GM19239 (cell line): ENCODE data around the gene GNL2.
A peak's percentile ranks its signal among the peaks of the same experiment; 100 is the strongest.

Source experiments
- DNase-seq: peaks from one replicate; pipeline ENCODE4 v3.0.0; 2011; ENCODE audit warnings: low spot score; ENCODE audit not compliant: insufficient read length
- FAIRE-seq: peaks from 2 replicates; lab custom pipeline; 2011; peaks lifted over from hg19 to GRCh38; lab: Jason Lieb, UNC

Gene GNL2

DNA sequence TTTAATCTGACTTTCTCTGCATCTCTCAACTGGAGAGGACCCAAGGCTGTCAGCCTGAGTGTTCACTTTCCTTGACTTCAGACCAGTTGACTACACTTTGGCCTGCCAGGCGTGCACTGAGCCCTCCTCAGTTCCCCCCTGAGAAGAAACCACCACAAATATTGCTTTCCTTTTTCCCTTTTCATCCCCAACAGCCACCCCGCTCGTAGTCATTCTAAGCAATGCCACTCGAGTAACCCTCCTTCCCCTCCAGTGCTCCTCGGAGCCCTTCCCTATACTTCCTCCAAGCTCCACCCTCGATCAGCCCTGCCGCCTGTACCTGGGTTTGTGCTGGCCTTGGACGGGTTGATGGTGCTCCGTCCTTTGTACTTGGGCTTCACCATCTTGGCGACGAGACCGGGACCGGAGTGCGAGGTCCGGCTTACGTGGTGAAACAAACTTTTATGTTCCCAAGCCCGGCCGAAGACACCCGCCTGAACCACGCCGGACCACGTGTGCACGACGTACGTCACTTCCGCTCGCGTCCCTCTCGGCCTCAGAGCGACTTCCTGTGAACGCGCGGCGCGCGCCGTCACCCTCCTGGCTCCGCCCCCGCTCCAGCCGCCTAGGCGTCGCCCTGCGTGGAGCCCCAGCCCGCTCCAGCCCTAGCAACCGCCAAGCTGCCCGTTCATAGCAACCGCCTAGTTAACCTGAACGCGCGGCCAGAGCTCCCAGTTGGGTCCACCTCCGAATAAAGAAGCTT is at the start of gene GNL2:
Gene GNL2, minus strand, starts transcription at position 498 of the 742 bp plus-strand sequence. Its CDS starts 115 bp downstream, at position 383.
- FAIRE-seq (peak; percentile 80), DNase-seq (peak; percentile 95)

DNA sequence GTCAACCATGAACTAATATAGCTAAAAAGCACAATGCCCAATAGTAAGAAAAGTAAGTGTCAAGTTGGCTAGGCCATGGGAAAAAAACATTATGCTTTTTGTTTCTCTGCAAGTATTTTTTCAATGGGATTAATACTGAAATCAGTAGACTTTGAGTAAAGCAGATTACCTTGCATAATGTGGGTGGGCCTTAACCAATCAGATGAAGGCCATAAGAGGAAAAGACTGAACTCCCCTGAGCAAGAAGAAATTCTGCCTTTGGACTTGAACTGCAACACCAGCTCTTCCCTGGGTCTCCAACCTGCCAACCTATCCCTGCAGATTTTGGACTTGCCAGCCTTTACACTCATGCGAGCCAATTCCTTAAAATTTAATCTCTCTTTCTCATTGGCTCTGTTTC is 45.3 kb upstream of the GNL2 start:
- FAIRE-seq (no peak), DNase-seq (no peak)

DNA sequence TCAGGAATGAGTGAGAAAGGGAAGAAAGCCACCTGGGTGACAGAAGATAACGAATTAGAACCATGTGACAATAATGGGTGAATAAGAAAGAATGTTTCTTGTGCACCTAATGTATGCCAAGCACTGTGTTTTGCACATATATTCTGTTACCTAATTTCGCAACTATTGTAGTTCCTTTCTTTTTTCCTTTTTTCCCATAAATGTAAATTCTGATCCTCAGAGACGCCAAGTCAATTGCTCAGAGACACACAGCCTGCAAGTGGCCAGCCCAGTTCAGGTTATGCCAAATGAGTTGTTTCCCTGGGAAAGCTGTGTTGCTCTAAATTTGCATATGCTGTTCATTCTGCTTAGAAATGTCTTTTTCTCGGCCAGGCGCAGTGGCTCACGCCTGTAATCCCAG is 40.7 kb upstream of the GNL2 start:
- DNase-seq, result no peak
- no peak for FAIRE-seq

DNA sequence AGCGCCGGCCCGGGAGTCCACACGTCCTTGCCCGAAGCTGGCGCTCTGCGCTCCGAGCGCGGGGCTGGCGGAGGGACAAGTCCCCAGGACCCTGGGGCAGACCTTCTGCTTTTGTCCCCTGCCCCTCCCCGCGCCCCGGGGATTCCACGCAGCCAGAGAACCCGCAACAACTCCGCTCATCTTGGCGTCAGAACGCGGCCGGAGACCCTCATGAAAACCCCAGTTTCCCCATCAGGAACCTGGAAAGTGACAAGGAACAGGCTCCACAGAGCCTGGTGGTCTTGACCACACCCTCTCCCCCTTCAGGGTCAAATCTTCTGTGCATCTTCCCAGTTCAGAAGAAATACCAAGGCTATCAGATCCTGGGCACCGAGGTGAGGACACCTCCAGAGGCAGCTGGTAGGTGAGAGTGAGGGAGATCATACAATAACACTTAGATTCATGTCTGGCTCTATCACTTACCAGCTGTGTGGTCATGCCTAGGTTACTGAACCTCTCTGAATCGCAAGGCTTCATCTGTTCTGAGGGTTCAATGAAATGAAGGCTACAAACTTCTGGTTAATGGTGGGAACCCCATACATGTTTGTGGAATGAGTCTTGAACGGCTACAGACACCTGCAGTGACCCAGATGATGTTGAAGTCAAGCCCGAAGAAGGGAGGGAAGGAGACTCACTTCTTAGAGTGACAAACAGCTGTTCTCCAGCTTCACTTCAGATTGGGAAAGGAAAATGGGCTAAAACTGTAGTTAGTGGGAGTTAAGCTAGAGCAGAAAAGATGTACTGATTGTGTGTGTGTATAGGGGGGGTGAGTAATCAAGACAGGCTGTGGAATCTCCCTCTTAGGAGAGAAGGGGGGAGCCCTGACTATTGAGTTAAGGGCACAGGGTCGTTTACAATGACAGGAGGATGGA is 39.5 kb upstream of the GNL2 start:
- FAIRE-seq, result no peak

DNA sequence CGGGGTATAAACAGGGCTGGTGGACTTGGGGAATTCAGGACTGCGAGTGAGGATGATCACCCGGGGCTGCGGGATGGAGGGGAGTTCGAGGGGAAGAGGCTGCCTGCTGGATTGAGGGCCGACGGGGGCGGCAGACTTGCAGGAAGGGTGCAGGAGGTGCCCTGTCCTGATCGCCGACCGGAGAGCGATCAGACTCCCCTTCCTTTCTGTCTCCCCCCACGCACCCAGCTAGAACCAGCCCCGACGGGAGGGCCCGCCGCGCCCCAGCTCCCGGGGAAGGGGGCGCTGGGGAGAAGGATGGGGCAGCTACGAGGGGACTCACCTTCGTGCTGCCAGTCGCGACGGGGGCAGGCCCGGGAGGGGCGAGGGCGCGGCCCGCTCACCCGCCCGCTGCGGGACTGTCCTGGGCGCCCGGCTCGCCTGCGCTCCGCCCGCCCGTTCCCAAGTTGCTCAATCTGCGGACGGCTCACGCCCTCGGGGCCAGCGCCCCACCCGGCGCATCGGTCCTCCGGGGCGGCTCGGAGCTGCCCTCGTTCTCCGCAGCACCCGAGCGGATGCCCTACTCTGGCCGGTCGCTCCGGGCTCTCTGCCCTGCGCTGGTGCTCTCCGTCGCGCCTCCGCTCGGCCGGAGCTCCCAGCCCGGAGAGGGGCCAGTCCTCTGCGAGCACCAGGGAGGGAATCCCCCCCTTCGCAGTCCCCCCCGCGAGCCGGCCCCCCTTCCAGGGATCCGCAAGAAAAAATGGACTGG is 38.7 kb upstream of the GNL2 start, which contains the start of gene RSPO1:
Gene RSPO1, minus strand, starts transcription at position 649 of the 748 bp plus-strand sequence. CDS start 5,231 bp downstream, outside the sequence.
- DNase-seq (no peak), FAIRE-seq (no peak)

More for the DNA sequence above, 39.5 kb upstream of the GNL2 start:
- DNase-seq, result no peak

DNA sequence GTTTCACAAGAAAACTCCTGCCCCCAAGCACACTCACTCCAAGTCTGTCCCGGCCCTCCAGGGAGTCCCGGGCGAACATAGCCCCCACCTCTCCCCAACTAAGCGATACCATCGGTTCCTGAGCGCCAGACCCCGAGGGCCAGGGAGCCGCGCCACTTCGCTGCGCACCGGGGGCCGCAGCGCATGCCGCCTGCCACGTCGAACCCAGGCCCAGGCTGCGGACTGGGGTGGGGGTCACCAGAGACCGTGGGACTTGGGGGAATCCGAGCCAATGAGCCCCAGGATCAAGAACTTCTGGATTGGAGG is 38.2 kb upstream of the GNL2 start:
- DNase-seq (no peak), FAIRE-seq (no peak)

DNA sequence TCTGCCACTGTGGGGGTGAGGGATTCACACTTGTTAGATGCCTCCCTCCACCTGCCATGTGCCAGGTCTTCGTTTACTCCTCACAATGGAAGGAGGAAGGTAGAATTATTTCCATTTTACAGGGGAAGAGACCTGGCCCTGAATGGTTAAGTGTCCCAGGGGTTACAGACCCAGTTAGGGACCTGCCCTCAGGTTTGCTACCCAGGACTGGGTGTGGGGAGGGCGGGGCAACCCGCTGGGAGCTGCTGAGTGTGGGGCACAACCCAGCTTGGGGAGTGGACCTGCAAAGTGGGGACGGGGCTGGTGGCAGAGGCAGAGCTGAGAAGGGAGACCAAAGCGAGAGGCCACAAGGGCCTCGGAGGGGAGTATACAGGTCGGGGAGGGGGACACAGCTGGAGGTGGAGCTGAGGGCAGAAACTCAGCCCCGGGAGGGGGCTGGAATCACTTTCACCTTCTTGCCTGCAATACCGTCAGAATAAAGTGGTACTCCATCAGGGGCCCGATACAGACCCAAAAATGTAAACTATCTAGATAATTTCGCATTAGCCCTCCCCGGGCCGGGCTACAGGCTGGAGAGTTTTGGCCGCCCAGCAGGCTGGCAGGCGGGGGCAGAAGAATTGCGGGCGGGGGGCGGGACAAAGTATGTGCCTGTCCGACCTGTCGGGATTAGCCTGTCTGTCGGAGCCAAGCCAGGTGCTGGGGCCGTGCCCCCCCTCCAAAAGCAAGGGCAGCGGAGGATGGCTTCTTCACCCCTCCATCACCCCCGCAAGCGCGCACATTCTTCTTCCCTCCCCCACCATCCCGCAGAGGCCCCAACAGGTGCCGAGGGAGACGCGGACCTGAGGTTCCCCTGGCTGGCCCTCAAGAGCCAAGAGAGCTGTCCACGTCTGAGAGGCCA is 37.6 kb upstream of the GNL2 start:
- FAIRE-seq (no peak), DNase-seq (no peak)

DNA sequence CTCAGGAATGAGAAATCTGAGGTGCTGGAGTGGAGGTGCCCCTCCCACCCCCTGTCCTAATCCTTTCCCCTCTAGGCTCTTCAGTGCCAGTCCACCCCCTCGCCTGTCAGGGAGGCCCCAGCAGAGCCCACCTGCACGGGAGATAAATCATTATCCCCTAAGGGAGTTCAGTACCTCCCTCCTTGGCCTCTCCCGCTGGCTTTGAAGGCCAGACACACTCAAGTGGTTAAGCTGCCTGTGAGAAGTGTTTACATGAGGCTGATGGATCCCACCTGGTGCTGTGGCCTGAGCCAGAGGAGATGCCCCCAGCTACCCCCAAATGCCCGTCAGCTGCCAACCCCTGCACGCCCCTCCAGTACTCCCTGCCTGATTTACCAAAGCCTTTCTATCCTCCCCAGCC is 35.3 kb upstream of the GNL2 start:
- FAIRE-seq (no peak), DNase-seq (no peak)

DNA sequence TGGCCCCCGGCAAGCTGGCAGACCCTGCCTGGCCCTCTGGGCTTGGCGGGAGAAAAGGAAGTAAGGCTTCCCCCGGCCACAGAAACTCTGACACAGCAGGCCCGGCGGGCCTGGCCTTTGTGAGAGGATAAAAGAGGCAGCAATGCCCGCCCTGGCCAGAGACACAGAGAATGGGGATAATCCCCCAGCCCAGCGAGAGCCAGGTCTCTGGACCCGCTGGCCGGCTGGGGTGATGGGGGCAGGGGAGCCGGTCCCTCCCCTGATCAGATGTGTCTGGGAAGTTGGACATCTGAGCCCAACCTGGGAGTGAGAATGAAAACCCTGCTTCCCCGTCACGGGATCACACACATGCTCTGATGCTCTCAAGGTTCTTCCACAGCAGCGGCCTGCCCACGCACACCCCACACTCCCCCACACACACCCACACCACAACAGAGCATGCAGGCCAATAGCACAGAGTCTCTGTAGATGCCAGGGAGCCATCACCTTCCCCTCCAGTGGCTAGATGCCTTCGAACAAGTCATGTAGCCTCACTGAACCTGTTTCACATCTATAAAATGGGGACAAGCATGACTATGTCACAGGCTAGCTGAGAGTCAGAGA is 34.8 kb upstream of the GNL2 start:
- no peak for FAIRE-seq
- DNase-seq, result no peak

DNA sequence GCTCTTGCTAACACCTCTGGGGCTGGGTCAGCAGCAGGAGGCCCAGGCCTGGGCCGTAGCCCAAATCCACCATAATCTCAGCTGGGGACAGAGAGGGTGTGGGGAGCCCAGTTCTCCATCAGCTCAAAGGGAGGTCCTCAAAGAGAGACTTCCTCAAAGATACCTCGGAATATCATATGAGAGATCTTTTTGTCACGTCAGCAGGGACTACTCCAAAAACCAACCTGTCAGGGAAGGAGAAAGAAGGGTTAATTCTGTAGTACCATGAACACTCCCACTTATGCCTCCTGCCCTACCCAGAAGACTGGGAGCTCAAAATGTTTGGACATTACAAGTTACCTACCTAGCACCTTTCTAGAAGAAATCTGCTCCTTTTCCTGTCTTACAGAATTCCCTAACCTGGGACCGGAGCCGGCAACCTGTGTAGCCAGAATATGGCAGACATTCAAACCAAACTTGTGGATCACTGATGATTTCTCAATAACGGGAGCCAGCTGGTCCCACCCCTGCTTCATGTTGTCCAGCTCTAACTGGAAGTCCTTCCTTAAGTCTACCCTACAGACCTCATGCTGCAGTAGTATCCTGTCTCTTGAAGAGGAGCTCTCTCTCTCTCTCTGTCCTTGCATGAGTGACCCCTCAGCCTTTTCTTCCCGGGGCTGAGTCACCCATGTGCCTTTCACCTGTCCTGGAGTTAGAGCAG is 34.1 kb upstream of the GNL2 start:
- no peak for FAIRE-seq
- no peak for DNase-seq

DNA sequence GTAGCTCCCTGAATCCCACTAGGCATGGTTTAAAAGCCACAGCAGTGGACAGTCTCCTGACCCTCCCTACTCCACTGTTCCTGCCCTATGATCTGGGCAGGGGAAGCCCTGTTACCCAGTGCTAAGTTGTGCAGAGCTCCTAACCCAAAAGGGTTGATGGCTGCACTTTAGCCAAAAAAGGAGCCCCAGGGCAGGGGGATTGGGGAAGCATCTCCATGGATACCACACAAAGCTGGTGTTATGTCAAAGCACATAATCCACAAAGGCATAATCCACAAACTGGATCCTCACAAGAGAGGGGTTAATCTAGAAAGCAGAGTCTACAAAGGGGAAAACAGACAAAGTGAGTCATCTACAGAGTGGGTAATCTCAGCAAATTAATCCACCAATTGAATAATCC is 33.3 kb upstream of the GNL2 start:
- FAIRE-seq (no peak), DNase-seq (no peak)

DNA sequence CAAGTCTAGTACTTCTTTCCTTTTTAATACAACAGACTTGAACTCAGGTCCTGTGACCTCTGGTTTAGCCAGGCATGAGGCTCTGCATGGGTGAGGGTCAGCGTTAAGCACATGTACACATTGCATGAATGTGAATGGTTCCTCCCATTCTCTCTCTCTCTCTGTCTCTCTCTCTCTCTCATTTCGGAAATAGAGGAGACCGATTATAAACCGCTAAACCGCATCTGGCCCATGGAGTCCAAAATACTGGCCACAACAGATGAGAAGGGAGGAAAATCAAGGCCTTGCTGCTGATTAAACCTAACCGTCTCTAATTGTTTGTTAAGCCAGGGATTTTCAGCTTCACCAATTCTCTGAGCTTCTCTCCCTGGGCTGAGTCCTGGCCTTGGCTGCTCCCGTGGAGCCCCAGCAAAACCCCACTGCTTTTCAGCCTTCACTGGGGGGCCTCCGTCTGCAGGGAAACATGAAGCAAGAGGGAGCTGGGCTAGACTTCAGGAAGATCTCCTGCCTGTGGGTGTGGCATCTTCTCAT is 32.4 kb upstream of the GNL2 start:
- DNase-seq (no peak), FAIRE-seq (no peak)

DNA sequence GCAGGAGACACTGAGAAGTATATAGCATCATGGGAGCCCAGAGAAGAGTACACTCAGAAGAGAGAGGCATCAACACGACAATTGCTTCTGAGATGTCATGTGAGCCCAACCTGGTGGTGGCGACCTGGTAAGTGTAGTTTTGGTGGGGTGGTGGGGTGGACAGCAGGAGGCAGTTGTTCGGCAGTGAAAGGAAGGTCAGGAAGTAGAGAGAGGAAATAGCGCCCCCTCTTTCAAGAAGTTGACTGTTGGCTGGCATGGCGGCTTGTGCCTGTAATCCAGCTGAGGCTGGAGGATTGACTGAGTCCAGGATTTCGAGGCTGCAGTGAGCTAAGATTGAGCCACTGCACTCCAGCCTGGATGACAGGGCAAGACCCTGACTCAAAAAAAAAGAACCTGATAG is 26.4 kb upstream of the GNL2 start:
- FAIRE-seq (no peak), DNase-seq (no peak)

DNA sequence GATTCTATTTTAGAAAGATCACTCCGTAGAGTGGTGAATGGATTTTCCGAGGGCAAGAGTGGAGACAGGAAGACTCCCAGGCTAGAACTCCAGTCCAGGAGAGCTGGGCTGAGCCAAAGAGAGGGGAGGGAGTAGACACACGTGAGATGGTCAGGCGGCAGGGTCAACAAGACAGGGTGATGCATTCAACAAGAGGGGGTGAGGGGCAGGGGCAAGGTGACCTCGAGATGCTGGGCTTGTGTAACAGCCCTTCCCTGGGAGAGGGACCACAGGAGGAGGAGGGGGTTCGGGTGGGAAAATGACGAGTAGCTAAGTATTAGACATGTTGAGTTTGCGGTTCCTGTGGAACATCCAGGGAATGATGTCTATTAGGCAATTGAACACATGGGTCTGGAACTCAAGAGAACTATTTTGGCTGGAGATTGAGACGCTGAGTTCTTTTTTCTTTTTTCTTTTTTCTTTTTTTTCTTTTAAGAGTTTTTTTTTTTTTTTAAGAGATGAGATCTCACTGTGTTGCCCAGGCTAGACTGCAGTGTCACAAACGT is 25.7 kb upstream of the GNL2 start:
- FAIRE-seq (no peak), DNase-seq (no peak)

DNA sequence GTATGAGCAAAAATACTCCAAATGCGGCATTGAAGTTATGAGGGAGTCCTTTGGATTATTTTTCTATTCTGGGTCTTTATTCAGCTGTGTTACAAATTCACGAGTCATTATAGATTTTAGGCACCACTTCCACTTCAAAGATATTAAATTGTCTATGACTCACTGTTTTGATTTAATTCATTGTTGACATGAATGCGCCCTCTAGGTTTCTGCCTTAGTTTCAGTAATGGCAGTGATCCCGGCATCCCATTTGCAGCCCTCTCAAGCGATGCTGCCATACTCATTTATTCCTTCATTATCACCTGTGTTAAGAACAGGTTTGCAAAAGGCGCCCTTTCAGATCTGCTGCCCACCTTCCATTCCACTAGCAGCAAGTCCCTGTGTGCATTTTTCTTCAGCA is 25.0 kb upstream of the GNL2 start:
- DNase-seq (no peak), FAIRE-seq (no peak)

DNA sequence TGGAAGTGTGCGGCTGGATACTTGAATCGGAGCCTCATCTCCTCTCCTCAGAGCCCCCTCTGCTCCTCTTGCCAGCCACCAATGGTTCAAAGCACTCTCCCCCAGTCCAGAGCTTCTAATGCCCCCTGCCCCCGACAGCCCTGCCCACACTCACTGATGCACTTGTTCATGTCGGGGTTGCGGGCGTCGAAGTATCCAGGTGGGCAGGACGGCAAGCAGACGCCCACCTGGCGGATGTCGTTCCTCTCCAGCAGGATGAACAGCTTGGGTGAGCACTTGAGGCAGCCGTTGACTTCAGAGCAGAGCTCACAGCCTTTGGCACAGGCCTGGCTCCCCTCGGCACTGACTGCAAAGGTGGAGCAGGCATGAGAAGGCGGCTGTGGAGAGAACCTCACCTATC is 20.6 kb upstream of the GNL2 start:
- FAIRE-seq, result no peak
- DNase-seq, result no peak

DNA sequence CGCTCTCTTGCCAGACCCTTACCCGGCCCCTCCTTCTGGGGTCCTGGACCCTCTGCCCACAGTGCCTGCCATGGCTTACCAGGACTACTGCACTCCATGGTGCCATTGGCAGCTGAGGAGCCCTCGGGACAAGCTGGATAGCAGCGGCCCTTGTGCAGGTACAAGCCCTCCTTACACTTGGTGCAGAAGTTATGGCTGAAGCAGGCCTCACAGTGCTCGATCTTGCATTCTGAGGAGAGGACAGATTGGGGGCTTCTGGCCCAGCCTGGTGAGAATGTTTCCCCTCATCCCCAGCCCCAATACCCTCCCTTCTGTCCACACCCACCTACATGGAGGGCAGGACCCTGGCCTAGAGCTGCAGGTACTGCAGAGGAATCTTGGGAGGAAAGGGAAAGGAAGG is 18.4 kb upstream of the GNL2 start:
- FAIRE-seq (no peak), DNase-seq (no peak)

DNA sequence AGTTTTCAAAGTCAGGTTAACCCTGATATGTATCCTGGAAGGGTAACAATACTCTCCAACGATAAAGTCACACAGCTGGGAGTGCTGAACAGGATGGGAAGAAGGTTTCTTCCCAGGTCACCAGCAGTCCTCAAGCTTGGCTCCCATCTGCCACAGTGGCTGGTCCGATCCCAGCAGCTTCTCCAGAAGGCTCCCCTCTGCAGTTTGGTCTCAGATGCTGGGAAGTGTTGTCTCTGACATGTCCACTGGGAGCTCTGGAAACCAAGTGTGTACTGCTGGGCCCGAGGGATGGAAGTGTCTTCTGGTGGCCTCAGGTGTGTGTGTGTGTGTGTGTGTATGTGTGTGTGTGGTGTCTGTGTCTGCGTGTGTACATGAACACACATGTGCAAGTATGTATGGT is 16.4 kb upstream of the GNL2 start:
- no peak for DNase-seq
- FAIRE-seq, result no peak
